CD14-positive monocyte (primary cell): ENCODE results near the gene TRPC1. TPM values are rescaled to one million over a fixed set of nuclear protein-coding genes. Genes with fewer than 3 reads are reported as not detected.
"Not testable (repeated sequence)": the region's sequence is repeated elsewhere in the genome, so short reads cannot be mapped to it uniquely, and the experiment has no call there.

Experiments
- DNase-seq, 3 donors: peaks; one replicate each; pipeline ENCODE4 v3.0.0-alpha.2; 2011 to 2022
- H2AFZ ChIP-seq: 2 replicates; pipeline ENCODE4 v1.6.0; 2012; ENCODE audit warnings: mild to moderate bottlenecking, low read depth, low read length, inconsistent platforms; ENCODE audit not compliant: insufficient read depth, poor library complexity, severe bottlenecking
- H3K27ac ChIP-seq, 2 donors: 1 replicate in 1 of 2; 2 replicates in 1 of 2; pipeline ENCODE4 v1.5.1; 2012 to 2013; ENCODE audit warnings: low read length in 2 of 2, control low read depth in 1 of 2, inconsistent platforms in 1 of 2, low read depth in 1 of 2, mild to moderate bottlenecking in 1 of 2
- H3K27me3 ChIP-seq, 2 donors: one replicate each; pipeline versions ENCODE4 v1.6.0 to v1.6.1; 2011 to 2013; ENCODE audit warnings: low read length in 2 of 2; ENCODE audit not compliant: control insufficient read depth in 2 of 2, insufficient read depth in 2 of 2
- H3K36me3 ChIP-seq, 2 donors: replicated peaks in 1 of 2; 1 replicate in 1 of 2; 2 replicates in 1 of 2; pipeline versions ENCODE4 v1.5.1 to v1.6.1; 2012 to 2013; ENCODE audit warnings: low read length in 2 of 2, control low read depth in 1 of 2, inconsistent platforms in 1 of 2, mild to moderate bottlenecking in 1 of 2; ENCODE audit not compliant: insufficient read depth in 2 of 2, control insufficient read depth in 1 of 2
- H3K4me1 ChIP-seq, 2 donors: 1 replicate in 1 of 2; 2 replicates in 1 of 2; pipeline versions ENCODE4 v1.5.1 to v1.6.1; 2012 to 2013; ENCODE audit warnings: low read length in 2 of 2, control low read depth in 1 of 2, inconsistent platforms in 1 of 2, mild to moderate bottlenecking in 1 of 2, moderate library complexity in 1 of 2; ENCODE audit not compliant: insufficient read depth in 2 of 2, control insufficient read depth in 1 of 2
- H3K4me2 ChIP-seq: replicated peaks from 2 replicates; pipeline ENCODE3; 2012; ENCODE audit warnings: low read length, moderate library complexity, mild to moderate bottlenecking; ENCODE audit not compliant: poor library complexity, severe bottlenecking; ENCODE audit errors: extremely low read depth
- H3K4me3 ChIP-seq, 3 experiments: fragments of 200-600 bp in 1 of 3; sonication (generic) in 1 of 3; replicated peaks in 1 of 3; 1 replicate in 2 of 3; 2 replicates in 1 of 3; pipeline ENCODE4 v1.5.1; 2011 to 2013; ENCODE audit warnings: low read length in 3 of 3, mild to moderate bottlenecking in 3 of 3, control low read depth in 2 of 3, low read depth in 2 of 3, inconsistent platforms in 1 of 3, moderate library complexity in 1 of 3
- H3K79me2 ChIP-seq: 2 replicates; pipeline ENCODE4 v1.6.0; 2012; ENCODE audit warnings: mild to moderate bottlenecking, control low read depth, inconsistent platforms, low read length, moderate library complexity; ENCODE audit not compliant: insufficient read depth
- H3K9ac ChIP-seq: 2 replicates; pipeline ENCODE4 v1.6.0; 2017; ENCODE audit warnings: low read length, mild to moderate bottlenecking; ENCODE audit not compliant: insufficient read depth, poor library complexity, severe bottlenecking
- H3K9me3 ChIP-seq, 2 donors: replicated peaks in 1 of 2; 1 replicate in 1 of 2; 2 replicates in 1 of 2; pipeline versions ENCODE4 v1.5.1 to v1.6.1; 2012 to 2013; ENCODE audit warnings: low read length in 2 of 2, control low read depth in 1 of 2; ENCODE audit not compliant: control insufficient read depth in 1 of 2, insufficient read depth in 1 of 2
- H4K20me1 ChIP-seq: 2 replicates; pipeline ENCODE4 v1.6.0; 2012; ENCODE audit warnings: mild to moderate bottlenecking, low read length, control low read depth, moderate library complexity; ENCODE audit not compliant: insufficient read depth
- H3K27ac Mint-ChIP-seq, 7 donors: one replicate each; pipeline ENCODE4 v1.8.0; 2020; ENCODE audit warnings: mild to moderate bottlenecking in 7 of 7, mixed read lengths in 7 of 7, moderate library complexity in 6 of 7, inconsistent platforms in 2 of 7
- H3K27me3 Mint-ChIP-seq, 3 donors: one replicate each; pipeline ENCODE4 v1.8.0; 2021 to 2022; ENCODE audit warnings: low read depth in 3 of 3, mild to moderate bottlenecking in 3 of 3, mixed read lengths in 3 of 3, moderate library complexity in 3 of 3, inconsistent platforms in 1 of 3
- H3K36me3 Mint-ChIP-seq, 2 donors: one replicate each; pipeline ENCODE4 v1.8.0; 2020; ENCODE audit warnings: mixed read lengths in 2 of 2, inconsistent platforms in 1 of 2, mild to moderate bottlenecking in 1 of 2
- H3K4me1 Mint-ChIP-seq: one replicate; pipeline ENCODE4 v1.8.0; 2020; ENCODE audit warnings: mild to moderate bottlenecking, mixed read lengths
- H3K4me3 Mint-ChIP-seq, 2 donors: one replicate each; pipeline ENCODE4 v1.8.0; 2020; ENCODE audit warnings: mild to moderate bottlenecking in 2 of 2, mixed read lengths in 2 of 2, moderate library complexity in 1 of 2
- H3K9me3 Mint-ChIP-seq, 7 donors: one replicate each; pipeline ENCODE4 v1.8.0; 2020 to 2022; ENCODE audit warnings: mixed read lengths in 7 of 7, mild to moderate bottlenecking in 6 of 7, moderate library complexity in 6 of 7, inconsistent platforms in 2 of 7
- WGBS: methylation state at CpG from one replicate; pipeline ENCODE4 v1.1.5; 2013; ENCODE audit warnings: missing lambda C conversion rate; ENCODE audit not compliant: insufficient coverage; 5-methylcytosine and 5-hydroxymethylcytosine counted together
- intact Hi-C, 2 donors: fragments of 100-400 bp; cut with micrococcal nuclease; formaldehyde crosslinking; loops; one replicate each; pipeline versions ENCODE4 v1.15.0 to v1.15.1; 2023
- polyA plus RNA-seq, 3 donors: library from polyadenylated mRNA; depleted of rRNA in 1 of 3; unstranded in 2 of 3; stranded (reverse) in 1 of 3; fragments of 300-500 nt in 2 of 3; fragments of >200 nt in 1 of 3; fragmentation: Illumina TruSeq in 2 of 3; gene quantifications; 1 replicate in 2 of 3; 2 replicates in 1 of 3; pipeline ENCODE4 v1.2.3, GENCODE V29; 2012 to 2021
- TF ChIP-seq, protein P1 (sequence below): fragments of 200-600 bp; IDR thresholded peaks from one replicate; pipeline ENCODE4 v1.8.0; 2022; ENCODE audit warnings: antibody characterized with exemption, mild to moderate bottlenecking

TRPC1 gene
- polyA plus RNA-seq, 3 donors = 0.01 TPM; not detected in 2

DNA sequence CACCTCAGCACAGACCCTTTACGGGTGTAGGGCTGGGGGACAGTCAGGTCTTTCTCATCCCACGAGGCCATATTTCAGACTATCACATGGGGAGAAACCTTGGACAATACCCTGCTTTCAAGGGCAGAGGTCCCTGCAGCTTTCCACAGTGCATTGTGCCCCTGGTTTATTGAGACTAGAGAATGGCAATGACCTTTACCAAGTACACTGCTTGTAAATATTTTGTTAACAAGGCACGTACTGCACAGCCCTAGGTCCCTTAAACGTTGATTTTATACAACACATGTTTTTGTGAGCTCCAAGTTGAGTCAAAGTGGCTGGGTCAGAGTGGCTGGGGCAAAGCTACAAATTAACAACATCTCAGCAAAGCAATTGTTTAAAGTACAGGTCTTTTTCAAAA lies 28.8 kb downstream of the TRPC1 start:
- H3K36me3 ChIP-seq, H3K27ac Mint-ChIP-seq, H3K9ac ChIP-seq, DNase-seq, H4K20me1 ChIP-seq, H3K4me3 Mint-ChIP-seq, H3K9me3 ChIP-seq, H3K27ac ChIP-seq, H3K4me1 ChIP-seq, H2AFZ ChIP-seq, H3K4me2 ChIP-seq, intact Hi-C loops, H3K27me3 Mint-ChIP-seq, H3K4me1 Mint-ChIP-seq, H3K36me3 Mint-ChIP-seq, H3K4me3 ChIP-seq, H3K79me2 ChIP-seq, H3K27me3 ChIP-seq: not testable (repeated sequence)
- H3K9me3 Mint-ChIP-seq = peaks cover 0 to 10% (median 4%) of the 10 kb centered on the region in 7 donors
- no CpG with 5 or more reads among the region's 4 CpGs for WGBS

- Histone ChIP-seq H4K20me1 (no peaks in the 10 kb centered on the region), H3K36me3 (no peaks in the 10 kb centered on the region), H3K4me1 (no peaks in the 10 kb centered on the region), H3K27me3 (no peaks in the 10 kb centered on the region), H3K79me2 (no peaks in the 10 kb centered on the region), H3K9me3 (no peaks in the 10 kb centered on the region), H3K4me2 (no peak overlapping the region), H3K9ac (no peak overlapping the region), H3K27ac (no peak overlapping the region), H3K4me3 (no peak overlapping the region), H2AFZ (no peak overlapping the region)
- TF ChIP-seq, protein P1, sequence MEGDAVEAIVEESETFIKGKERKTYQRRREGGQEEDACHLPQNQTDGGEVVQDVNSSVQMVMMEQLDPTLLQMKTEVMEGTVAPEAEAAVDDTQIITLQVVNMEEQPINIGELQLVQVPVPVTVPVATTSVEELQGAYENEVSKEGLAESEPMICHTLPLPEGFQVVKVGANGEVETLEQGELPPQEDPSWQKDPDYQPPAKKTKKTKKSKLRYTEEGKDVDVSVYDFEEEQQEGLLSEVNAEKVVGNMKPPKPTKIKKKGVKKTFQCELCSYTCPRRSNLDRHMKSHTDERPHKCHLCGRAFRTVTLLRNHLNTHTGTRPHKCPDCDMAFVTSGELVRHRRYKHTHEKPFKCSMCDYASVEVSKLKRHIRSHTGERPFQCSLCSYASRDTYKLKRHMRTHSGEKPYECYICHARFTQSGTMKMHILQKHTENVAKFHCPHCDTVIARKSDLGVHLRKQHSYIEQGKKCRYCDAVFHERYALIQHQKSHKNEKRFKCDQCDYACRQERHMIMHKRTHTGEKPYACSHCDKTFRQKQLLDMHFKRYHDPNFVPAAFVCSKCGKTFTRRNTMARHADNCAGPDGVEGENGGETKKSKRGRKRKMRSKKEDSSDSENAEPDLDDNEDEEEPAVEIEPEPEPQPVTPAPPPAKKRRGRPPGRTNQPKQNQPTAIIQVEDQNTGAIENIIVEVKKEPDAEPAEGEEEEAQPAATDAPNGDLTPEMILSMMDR = no peak
- Mint-ChIP-seq H3K9me3 (peaks cover 0 to 10% (median 4%) of the 10 kb centered on the region in 7 donors), H3K4me1 (no peaks in the 10 kb centered on the region), H3K27ac (no peak overlapping the region), H3K4me3 (no peak overlapping the region), H3K27me3 (peaks cover 0 to 4% (median 2%) of the 10 kb centered on the region in 3 donors), H3K36me3 (no peaks in the 10 kb centered on the region)
- no peak for DNase-seq
- WGBS = no CpG with 5 or more reads among the region's 1 CpG
- intact Hi-C loops = no loop called here
These were observed 30.7 kb downstream of the TRPC1 start for GRCh38 chr3:142754494-142754893.
